Esophagus squamous epithelium (tissue), 5 donors: ENCODE data around the gene NOSIP. TPM values are rescaled to one million over a fixed set of nuclear protein-coding genes. Genes with fewer than 3 reads are reported as not detected.

Experiments
- DNase-seq: peaks from one replicate; lab custom pipeline; 2025; lab: John Stamatoyannopoulos, UW
- H3K27ac ChIP-seq, 4 donors: fragments of 200-600 bp; sonication (generic); one replicate each; pipeline ENCODE4 v1.5.1; 2016 to 2019; ENCODE audit warnings: mild to moderate bottlenecking in 1 of 4
- H3K27me3 ChIP-seq, 4 donors: fragments of 200-600 bp; sonication (generic); 1 replicate in 3 of 4; 2 replicates in 1 of 4; pipeline versions ENCODE4 v1.5.1 to v1.6.0; 2017 to 2021; ENCODE audit warnings: antibody characterized with exemption in 1 of 4
- H3K36me3 ChIP-seq, 3 donors: fragments of 200-600 bp; sonication (generic); one replicate each; pipeline ENCODE4 v1.5.1; 2016 to 2019
- H3K4me1 ChIP-seq, 3 donors: fragments of 200-600 bp; sonication (generic); one replicate each; pipeline ENCODE4 v1.5.1; 2017 to 2019
- H3K4me3 ChIP-seq, 4 donors: fragments of 200-600 bp; sonication (generic); 1 replicate in 3 of 4; 2 replicates in 1 of 4; pipeline ENCODE4 v1.5.1; 2016 to 2019; ENCODE audit warnings: mild to moderate bottlenecking in 2 of 4, moderate library complexity in 1 of 4
- H3K9me3 ChIP-seq, 3 donors: fragments of 200-600 bp; sonication (generic); one replicate each; pipeline ENCODE4 v1.5.1; 2016 to 2019
- CTCF ChIP-seq, 6 experiments: fragments of 450-650 bp in 4 of 6; fragments of 200-600 bp in 2 of 6; sonication (generic) in 2 of 6; IDR thresholded peaks; one replicate each; pipeline ENCODE4 v1.5.1; 2016 to 2019; ENCODE audit warnings: antibody characterized with exemption in 6 of 6, mild to moderate bottlenecking in 4 of 6, moderate library complexity in 4 of 6
- POLR2A ChIP-seq, 4 donors: fragments of 450-650 bp; IDR thresholded peaks; one replicate each; pipeline ENCODE4 v1.6.1; 2017; ENCODE audit warnings: antibody characterized with exemption in 4 of 4, mild to moderate bottlenecking in 4 of 4, moderate library complexity in 3 of 4
- WGBS, 2 donors: methylation state at CpG; one replicate each; pipeline ENCODE4 v1.1.5; 2018; 5-methylcytosine and 5-hydroxymethylcytosine counted together
- intact Hi-C: fragments of 100-400 bp; cut with DNase I; formaldehyde crosslinking; loops from one replicate; pipeline ENCODE4 v1.15.0; 2022
- total RNA-seq, 4 donors: library from RNA; depleted of rRNA; stranded (reverse); fragments of >200 nt; gene quantifications; one replicate each; pipeline ENCODE4 v1.1.0, GENCODE V29; 2016
- donor health status: DM: yes; HTN: yes; CAD: no.

The NOSIP gene
- total RNA-seq, 4 donors from 2014 or later: 37.8 to 50.7 (median 40.2) TPM

- intact Hi-C loops: no loop called here
- no peak for TF ChIP-seq CTCF (IDR thresholded peaks at IDR 0.05)
- TF ChIP-seq POLR2A (IDR thresholded peaks at IDR 0.05): no peak
- Histone ChIP-seq H3K4me3 (peak overlapping the region in 3 of 4 donors; percentile 61 to 84 (median 67)), H3K36me3 (peaks cover 0 to 21% (median 0%) of the 10 kb centered on the region in 3 donors), H3K4me1 (peaks cover 15 to 25% (median 15%) of the 10 kb centered on the region in 3 donors), H3K27me3 (no peaks in the 10 kb centered on the region), H3K27ac (peak overlapping the region in 1 of 4 donors; percentile 11), H3K9me3 (no peaks in the 10 kb centered on the region)
- WGBS, 2 donors: 66 to 80% methylated on average over 7 to 8 of the region's 8 CpGs
- DNase-seq: no peak
These were observed 45.5 kb downstream of the NOSIP start for GRCh38 chr19:49534632-49535385.

- Histone ChIP-seq H3K9me3 (no peaks in the 10 kb centered on the region), H3K4me1 (peaks cover 15 to 32% (median 15%) of the 10 kb centered on the region in 3 donors), H3K27me3 (no peaks in the 10 kb centered on the region), H3K27ac (peak overlapping the region; percentile 2 to 54 (median 33)), H3K4me3 (peak overlapping the region; percentile 29 to 84 (median 64)), H3K36me3 (peaks cover 0 to 17% (median 0%) of the 10 kb centered on the region in 3 donors)
- peak; percentile 28 for DNase-seq
- WGBS, 2 donors: 4 to 9% methylated on average over 9 to 25 of the region's 87 CpGs
- TF ChIP-seq CTCF (IDR thresholded peaks at IDR 0.05): peak in 5 of 6 experiments; percentile 19 to 54 (median 40)
- no peak for TF ChIP-seq POLR2A (IDR thresholded peaks at IDR 0.05)
- intact Hi-C loops: no loop called here
These were observed 46.5 kb downstream of the NOSIP start for GRCh38 chr19:49533551-49534488.

GRCh38 chr19:49530708-49531107, 49.6 kb downstream of the NOSIP start:
- H3K27ac ChIP-seq: no peak overlapping the region
- TF ChIP-seq POLR2A (IDR thresholded peaks at IDR 0.05) (no peak), CTCF (IDR thresholded peaks at IDR 0.05) (no peak)
- no peak for DNase-seq
- peaks cover 0 to 9% (median 4%) of the 10 kb centered on the region in 3 donors for H3K36me3 ChIP-seq
- 63 to 88% methylated on average over 1 to 2 of the region's 7 CpGs for WGBS, 2 donors
- H3K27me3 ChIP-seq: no peaks in the 10 kb centered on the region
- H3K4me3 ChIP-seq: no peak overlapping the region
- H3K4me1 ChIP-seq: peaks cover 15 to 52% (median 15%) of the 10 kb centered on the region in 3 donors
- H3K9me3 ChIP-seq: no peaks in the 10 kb centered on the region
- intact Hi-C loops: no loop called here

GRCh38 chr19:49528211-49528771, 52.1 kb downstream of the NOSIP start:
- intact Hi-C loops: no loop called here
- Histone ChIP-seq H3K9me3 (no peaks in the 10 kb centered on the region), H3K4me1 (peaks cover 4 to 34% (median 4%) of the 10 kb centered on the region in 3 donors), H3K4me3 (peak overlapping the region; percentile 24 to 54 (median 46)), H3K27ac (peak overlapping the region; percentile 21 to 68 (median 54)), H3K36me3 (peaks cover 0 to 16% (median 4%) of the 10 kb centered on the region in 3 donors), H3K27me3 (no peaks in the 10 kb centered on the region)
- TF ChIP-seq CTCF (IDR thresholded peaks at IDR 0.05) (no peak), POLR2A (IDR thresholded peaks at IDR 0.05) (no peak)
- no peak for DNase-seq
- WGBS, 2 donors: 54 to 64% methylated on average over 12 to 17 of the region's 25 CpGs
